DLD1 (cell line): Measurements from ENCODE around the gene ANKRD53.
"Not testable (repeated sequence)": the region's sequence is repeated elsewhere in the genome, so short reads cannot be mapped to it uniquely, and the experiment has no call there.

Experiments
- in situ Hi-C: cut with HindIII; loops from 2 replicates; pipeline ENCODE4 v1.10.0; 2017; ENCODE audit warnings: low sequenced_read_pairs

ANKRD53 gene

DNA sequence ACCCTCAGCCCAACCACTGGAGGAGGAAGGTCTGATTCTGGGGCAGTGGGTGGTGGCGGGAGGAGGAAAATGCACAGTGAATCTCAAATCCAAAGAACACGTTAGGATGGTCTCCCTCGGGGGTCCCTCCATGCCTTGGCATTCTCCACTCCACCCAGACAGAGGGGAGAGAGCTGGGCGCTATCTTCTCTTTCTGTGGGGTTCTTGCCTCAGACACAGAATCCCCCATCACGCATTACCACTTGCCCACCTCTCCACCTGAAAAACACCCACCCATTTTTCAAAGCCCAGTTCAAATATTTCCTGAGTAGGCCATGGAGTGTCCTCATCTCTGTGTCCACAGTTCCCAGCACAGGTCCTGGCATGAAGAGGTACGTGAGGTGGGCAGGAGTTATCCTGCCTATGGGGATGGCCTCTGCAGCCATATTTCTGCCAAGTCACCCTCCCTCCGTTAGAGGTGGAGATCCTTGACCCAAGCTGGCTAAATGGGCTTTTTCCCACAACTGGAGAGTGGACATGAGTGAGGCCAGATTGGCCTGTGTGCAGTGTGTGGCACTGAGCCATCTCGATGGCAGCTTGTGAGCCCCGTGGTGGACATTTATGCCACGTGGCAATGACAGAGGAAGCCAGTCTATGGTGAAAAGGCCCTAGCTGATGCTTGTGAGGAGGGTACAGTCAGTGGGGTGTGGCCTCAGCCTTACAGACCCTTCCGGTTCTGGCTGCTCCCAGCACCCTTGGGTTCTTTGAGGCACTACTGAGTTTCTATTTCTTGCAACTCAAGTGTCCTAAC is 25.7 kb downstream of the ANKRD53 start:
- in situ Hi-C loops, result no loop called here

GRCh38 chr2:71004857-71005256 is 26.4 kb downstream of the ANKRD53 start:
- in situ Hi-C loops, result no loop called here

DNA sequence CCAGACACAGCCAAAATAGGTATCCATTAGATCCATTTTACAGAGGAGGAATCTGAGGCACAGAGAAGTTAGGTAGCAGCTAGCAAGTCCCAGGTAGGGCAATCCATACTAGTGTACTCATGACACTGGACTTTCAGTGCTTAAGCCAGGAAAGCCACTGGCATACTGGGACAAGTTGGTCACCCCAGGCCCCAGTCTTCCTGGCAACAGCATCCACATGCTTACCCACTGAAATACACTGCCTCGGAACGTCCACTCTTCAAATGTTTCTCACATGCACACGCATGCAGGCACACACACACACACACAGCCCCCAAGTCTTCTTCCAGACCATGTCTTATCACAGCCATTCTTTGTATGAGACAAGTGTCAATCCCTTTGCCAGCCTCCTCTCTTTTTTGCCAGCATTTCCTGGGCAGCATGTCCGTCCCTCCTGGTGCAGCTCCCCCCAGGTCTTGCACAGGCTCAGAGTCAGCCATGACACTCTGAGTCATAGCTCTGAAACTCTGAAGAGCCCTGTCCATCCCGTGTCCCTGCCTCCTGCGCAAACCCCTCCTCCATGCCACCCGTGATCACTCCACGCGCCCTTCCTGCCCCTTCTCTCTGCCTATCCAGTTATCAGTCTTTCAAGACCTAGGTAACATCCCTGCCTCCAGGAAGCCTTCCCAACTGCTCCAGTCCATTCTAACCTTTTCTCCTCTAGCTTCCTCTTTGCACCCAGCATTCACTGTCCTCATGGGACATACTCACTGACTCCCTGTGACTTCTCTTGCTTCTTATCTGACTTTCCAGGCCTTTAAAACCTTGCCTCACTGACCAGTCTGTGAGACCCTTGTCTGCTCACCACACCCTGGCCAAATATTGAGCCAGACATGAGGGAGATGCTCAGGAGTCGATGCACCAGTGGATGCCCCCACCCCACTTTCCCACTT is 27.1 kb downstream of the ANKRD53 start:
- in situ Hi-C loops, result no loop called here

GRCh38 chr2:71006323-71006722 is 27.9 kb downstream of the ANKRD53 start:
- in situ Hi-C loops, result no loop called here

GRCh38 chr2:71006955-71007799 is 28.7 kb downstream of the ANKRD53 start:
- in situ Hi-C loops, result no loop called here

GRCh38 chr2:71008342-71008741 is 29.9 kb downstream of the ANKRD53 start:
- in situ Hi-C loops, result no loop called here

- in situ Hi-C loops, result not testable (repeated sequence)
Observed at GRCh38 chr2:71011786-71012185, 33.4 kb downstream of the ANKRD53 start.

- in situ Hi-C loops, result no loop called here
Observed at GRCh38 chr2:71018625-71019024, 40.2 kb downstream of the ANKRD53 start.

DNA sequence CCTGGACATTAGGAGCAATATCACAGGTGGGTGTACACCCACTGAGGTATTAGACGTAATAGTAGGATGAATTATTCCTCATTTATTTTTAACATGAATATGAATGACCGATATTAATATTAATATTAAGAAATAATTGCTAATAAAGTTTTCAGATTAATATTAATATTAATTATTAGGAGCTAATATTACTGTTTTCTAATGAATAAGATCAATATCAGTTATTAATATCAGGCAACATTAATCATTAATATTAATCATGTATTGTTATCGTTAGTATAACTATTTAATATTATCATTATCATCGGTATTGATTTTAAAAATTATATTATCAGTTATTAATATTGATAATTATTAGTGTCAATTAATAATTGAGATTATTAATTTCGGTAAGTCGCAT is 41.6 kb downstream of the ANKRD53 start:
- in situ Hi-C loops, result not testable (repeated sequence)

DNA sequence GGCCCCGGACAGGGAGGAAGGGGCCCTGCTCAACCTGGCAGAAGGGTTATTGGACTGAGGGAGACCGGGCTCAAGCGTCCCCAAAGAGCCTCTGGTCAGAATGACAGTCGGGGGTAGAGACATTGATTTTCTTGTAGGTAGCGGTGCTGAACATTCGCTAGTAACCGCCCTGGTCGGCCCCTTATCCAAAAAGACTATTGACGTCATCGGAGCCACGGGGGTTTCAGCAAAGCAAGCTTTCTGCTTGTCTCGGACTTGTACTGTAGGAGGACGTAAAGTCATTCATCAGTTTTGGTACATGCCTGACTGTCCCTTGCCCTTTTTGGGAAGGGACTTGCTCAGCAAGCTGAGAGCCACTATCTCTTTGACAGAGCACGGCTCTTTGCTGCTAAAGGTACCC is 43.0 kb downstream of the ANKRD53 start:
- in situ Hi-C loops, result not testable (repeated sequence)

DNA sequence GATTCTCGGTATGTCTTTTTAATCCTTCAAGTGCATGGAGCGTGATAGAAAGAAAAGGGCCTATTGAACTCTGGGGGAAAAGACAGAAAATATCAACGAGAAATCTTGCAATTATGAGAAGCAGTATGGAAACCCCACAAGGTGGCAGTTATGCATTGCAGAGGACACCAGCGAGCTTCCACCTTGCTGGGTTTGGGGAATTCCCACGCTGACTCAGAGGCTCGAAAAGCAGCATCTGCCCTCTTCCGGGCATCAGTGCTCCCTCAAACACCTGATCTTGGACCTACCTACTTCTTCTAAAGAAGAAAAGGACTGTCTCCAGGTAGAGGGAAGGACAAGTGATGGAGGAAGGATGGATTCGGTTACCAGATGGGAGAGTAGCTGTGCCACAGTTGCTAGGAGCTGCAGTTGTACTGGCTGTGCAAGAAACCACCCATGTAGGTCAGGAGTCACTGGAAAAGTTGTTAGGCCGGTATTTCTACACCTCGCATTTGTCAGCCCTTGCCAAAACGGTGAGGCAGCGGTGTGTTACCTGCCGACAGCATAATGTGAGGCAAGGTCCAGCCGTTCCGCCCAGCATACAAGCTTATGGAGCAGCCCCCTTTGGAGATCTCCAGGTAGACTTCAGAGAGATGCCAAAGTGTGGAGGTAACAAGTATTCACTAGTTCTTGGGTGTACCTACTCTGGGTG is 45.3 kb downstream of the ANKRD53 start:
- in situ Hi-C loops, result not testable (repeated sequence)
